OCI-LY1 (cell line): ENCODE results near the gene ZFYVE21.

Experiments
- H2AFZ ChIP-seq: fragments of 200-600 bp; sonication (generic), shearing (Covaris generic); 2 replicates; pipeline ENCODE4 v1.6.0; 2014; ENCODE audit warnings: antibody characterized with exemption, mild to moderate bottlenecking, low read length
- H3F3A ChIP-seq: fragments of 200-600 bp; sonication (generic), shearing (Covaris generic); 2 replicates; pipeline ENCODE4 v1.6.0; 2014; ENCODE audit warnings: mild to moderate bottlenecking, antibody characterized with exemption, low read length, moderate library complexity; ENCODE audit not compliant: insufficient read depth
- H3K27ac ChIP-seq: fragments of 200-600 bp; sonication (generic); 2 replicates; pipeline ENCODE4 v1.5.1; 2014; ENCODE audit warnings: low read length, mixed run types, mild to moderate bottlenecking, low read depth; ENCODE audit not compliant: poor library complexity, severe bottlenecking
- H3K27me3 ChIP-seq: fragments of 200-600 bp; sonication (generic); 2 replicates; pipeline ENCODE4 v1.6.0; 2014; ENCODE audit warnings: antibody characterized with exemption, mild to moderate bottlenecking, low read length, moderate library complexity; ENCODE audit not compliant: insufficient read depth
- H3K36me3 ChIP-seq: fragments of 200-600 bp; sonication (generic); 2 replicates; pipeline ENCODE4 v1.6.1; 2014; ENCODE audit warnings: mild to moderate bottlenecking, antibody characterized with exemption, low read length, moderate library complexity, mixed read lengths; ENCODE audit not compliant: insufficient read depth
- H3K4me1 ChIP-seq: fragments of 200-600 bp; sonication (generic); 2 replicates; pipeline ENCODE4 v1.5.1; 2014; ENCODE audit warnings: mild to moderate bottlenecking, low read length, moderate library complexity; ENCODE audit not compliant: insufficient read depth, severe bottlenecking
- H3K4me2 ChIP-seq: fragments of 200-600 bp; sonication (generic), shearing (Covaris generic); 2 replicates; pipeline ENCODE4 v1.6.1; 2014; ENCODE audit warnings: low read length
- H3K4me3 ChIP-seq: fragments of 200-600 bp; sonication (generic); 2 replicates; pipeline ENCODE4 v1.5.1; 2014; ENCODE audit warnings: low read length, low read depth, mild to moderate bottlenecking, mixed read lengths; ENCODE audit not compliant: poor library complexity, severe bottlenecking
- H3K79me2 ChIP-seq: fragments of 200-600 bp; shearing (Covaris generic); 2 replicates; pipeline ENCODE4 v1.6.1; 2016; ENCODE audit warnings: mixed run types, low read length, mixed read lengths; ENCODE audit not compliant: insufficient read depth
- H3K9ac ChIP-seq: fragments of 200-600 bp; sonication (generic), shearing (Covaris generic); 2 replicates; pipeline ENCODE4 v1.6.1; 2014; ENCODE audit warnings: mild to moderate bottlenecking, low read length, mixed read lengths
- H3K9me2 ChIP-seq: fragments of 200-600 bp; sonication (generic), shearing (Covaris generic); 2 replicates; pipeline ENCODE4 v1.6.1; 2014; ENCODE audit warnings: low read depth, mild to moderate bottlenecking, low read length, mixed read lengths
- H3K9me3 ChIP-seq: fragments of 200-600 bp; shearing (Covaris generic); 2 replicates; pipeline ENCODE4 v1.6.1; 2014; ENCODE audit warnings: low read length, mixed read lengths
- H4K20me1 ChIP-seq: fragments of 200-600 bp; sonication (generic), shearing (Covaris generic); 2 replicates; pipeline ENCODE4 v1.6.0; 2016; ENCODE audit warnings: mild to moderate bottlenecking, low read length; ENCODE audit not compliant: insufficient read depth
- EZH2 ChIP-seq: fragments of 200-600 bp; sonication (generic), shearing (Covaris generic); IDR thresholded peaks from 2 replicates; pipeline ENCODE4 v1.8.0; 2017; ENCODE audit warnings: borderline replicate concordance, mixed run types, mild to moderate bottlenecking, antibody characterized with exemption, low read length, moderate library complexity, mixed read lengths
- TF ChIP-seq, protein P1 (sequence below): fragments of 200-600 bp; sonication (generic), shearing (Covaris generic); IDR thresholded peaks from 2 replicates; pipeline ENCODE4 v1.5.1; 2017; ENCODE audit warnings: mild to moderate bottlenecking, antibody characterized with exemption, low read length, moderate library complexity, mixed read lengths

The ZFYVE21 gene

GRCh38 chr14:103758059-103758776 is 42.6 kb downstream of the ZFYVE21 start:
- H2AFZ ChIP-seq = no peak overlapping the region
- H3K36me3 ChIP-seq = no peaks in the 10 kb centered on the region
- no peak overlapping the region for H3K9ac ChIP-seq
- no peaks in the 10 kb centered on the region for H3K79me2 ChIP-seq
- no peaks in the 10 kb centered on the region for H3F3A ChIP-seq
- H3K27ac ChIP-seq = peak overlapping the region; percentile 26
- no peaks in the 10 kb centered on the region for H3K9me2 ChIP-seq
- H3K4me1 ChIP-seq = peaks cover 35% of the 10 kb centered on the region
- TF ChIP-seq EZH2 = no peak
- TF ChIP-seq, protein P1, sequence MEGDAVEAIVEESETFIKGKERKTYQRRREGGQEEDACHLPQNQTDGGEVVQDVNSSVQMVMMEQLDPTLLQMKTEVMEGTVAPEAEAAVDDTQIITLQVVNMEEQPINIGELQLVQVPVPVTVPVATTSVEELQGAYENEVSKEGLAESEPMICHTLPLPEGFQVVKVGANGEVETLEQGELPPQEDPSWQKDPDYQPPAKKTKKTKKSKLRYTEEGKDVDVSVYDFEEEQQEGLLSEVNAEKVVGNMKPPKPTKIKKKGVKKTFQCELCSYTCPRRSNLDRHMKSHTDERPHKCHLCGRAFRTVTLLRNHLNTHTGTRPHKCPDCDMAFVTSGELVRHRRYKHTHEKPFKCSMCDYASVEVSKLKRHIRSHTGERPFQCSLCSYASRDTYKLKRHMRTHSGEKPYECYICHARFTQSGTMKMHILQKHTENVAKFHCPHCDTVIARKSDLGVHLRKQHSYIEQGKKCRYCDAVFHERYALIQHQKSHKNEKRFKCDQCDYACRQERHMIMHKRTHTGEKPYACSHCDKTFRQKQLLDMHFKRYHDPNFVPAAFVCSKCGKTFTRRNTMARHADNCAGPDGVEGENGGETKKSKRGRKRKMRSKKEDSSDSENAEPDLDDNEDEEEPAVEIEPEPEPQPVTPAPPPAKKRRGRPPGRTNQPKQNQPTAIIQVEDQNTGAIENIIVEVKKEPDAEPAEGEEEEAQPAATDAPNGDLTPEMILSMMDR = no peak
- H4K20me1 ChIP-seq = no peaks in the 10 kb centered on the region
- no peak overlapping the region for H3K4me3 ChIP-seq
- H3K27me3 ChIP-seq = no peaks in the 10 kb centered on the region
- H3K4me2 ChIP-seq = no peak overlapping the region
- H3K9me3 ChIP-seq = no peaks in the 10 kb centered on the region

DNA sequence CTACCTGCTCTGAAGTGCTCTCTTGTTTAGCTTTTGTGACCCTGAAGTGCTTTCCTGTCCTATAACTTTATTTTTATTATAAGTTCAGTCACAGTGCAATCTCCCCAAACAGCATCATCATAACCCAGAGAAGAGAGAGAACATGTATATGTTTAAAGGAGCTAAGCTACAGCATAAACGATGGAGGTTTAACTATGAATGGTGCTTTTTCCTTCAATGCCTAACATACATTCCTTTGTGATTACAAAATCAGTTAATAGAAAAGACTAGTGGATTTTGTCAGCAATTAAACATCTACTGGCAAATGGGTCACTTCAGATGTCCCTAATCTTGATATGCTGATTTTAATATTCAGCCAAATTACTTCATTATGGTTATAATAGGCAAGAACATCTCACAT is 46.4 kb downstream of the ZFYVE21 start:
- Histone ChIP-seq H3K27ac (peak overlapping the region; percentile 91), H4K20me1 (no peaks in the 10 kb centered on the region), H3K79me2 (no peaks in the 10 kb centered on the region), H3K4me2 (peak overlapping the region; percentile 3; the same call in 1 of the 2 replicates), H2AFZ (no peak overlapping the region), H3F3A (peaks cover 3% of the 10 kb centered on the region; the same call in 1 of the 2 replicates), H3K4me3 (no peak overlapping the region), H3K9me2 (no peaks in the 10 kb centered on the region), H3K27me3 (no peaks in the 10 kb centered on the region), H3K9ac (no peak overlapping the region; the same call in 1 of the 2 replicates), H3K9me3 (peaks cover 5% of the 10 kb centered on the region; the same call in 1 of the 2 replicates), H3K36me3 (no peaks in the 10 kb centered on the region; the same call in 1 of the 2 replicates), H3K4me1 (peaks cover 48% of the 10 kb centered on the region)
- TF ChIP-seq, protein P1 = no peak
- no peak for TF ChIP-seq EZH2

GRCh38 chr14:103762541-103762940 is 46.9 kb downstream of the ZFYVE21 start:
- peaks cover 3% of the 10 kb centered on the region; the same call in 1 of the 2 replicates for H3F3A ChIP-seq
- H3K4me3 ChIP-seq = peak overlapping the region; percentile 7
- peak overlapping the region; percentile 91 for H3K27ac ChIP-seq
- H3K9me3 ChIP-seq = peaks cover 5% of the 10 kb centered on the region; the same call in 1 of the 2 replicates
- no peaks in the 10 kb centered on the region for H4K20me1 ChIP-seq
- H3K79me2 ChIP-seq = no peaks in the 10 kb centered on the region
- H3K27me3 ChIP-seq = no peaks in the 10 kb centered on the region
- H3K9ac ChIP-seq = peak overlapping the region; percentile 17; the same call in 1 of the 2 replicates
- H3K4me2 ChIP-seq = peak overlapping the region; percentile 56
- TF ChIP-seq, protein P1 = no peak
- TF ChIP-seq EZH2 = no peak
- H3K36me3 ChIP-seq = no peaks in the 10 kb centered on the region; the same call in 1 of the 2 replicates
- no peaks in the 10 kb centered on the region for H3K9me2 ChIP-seq
- no peak overlapping the region for H2AFZ ChIP-seq
- H3K4me1 ChIP-seq = peaks cover 48% of the 10 kb centered on the region
